Stimulated activated CD8-positive, alpha-beta memory T cell treated with anti-CD3 and anti-CD28 coated beads, Interleukin-4, amount 100 ng/mL, for 4 hours (primary cell): ENCODE results near the gene PNMA6E.

ENCODE experiments used
- DNase-seq, 2 donors: peaks; one replicate each; pipeline ENCODE4 v3.0.0-alpha.2; 2020; ENCODE audit warnings: low read depth in 2 of 2, low spot score in 1 of 2

The PNMA6E gene

DNA sequence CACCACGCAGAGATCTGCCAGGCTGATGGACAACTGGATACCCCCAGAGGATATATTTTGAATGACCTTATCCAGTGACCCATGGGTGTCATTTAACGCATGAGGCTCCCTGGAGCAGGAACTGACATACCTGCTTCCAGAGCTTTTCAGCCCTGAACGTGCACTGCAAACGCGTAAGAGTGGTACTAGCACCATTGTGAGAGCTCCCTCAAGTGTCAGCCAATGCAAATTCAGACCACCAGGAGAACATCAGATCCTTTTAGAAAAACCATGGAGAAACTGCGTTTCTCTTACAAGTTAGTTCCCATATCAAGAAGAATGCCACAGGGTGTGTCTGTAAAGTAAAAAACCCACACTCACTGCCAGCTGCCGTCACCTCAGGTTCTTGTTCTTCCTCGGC lies 37.4 kb upstream of the PNMA6E start:
- DNase-seq, result no peak

GRCh38 chrX:153435845-153436244 lies 34.7 kb upstream of the PNMA6E start:
- no peak for DNase-seq

DNA sequence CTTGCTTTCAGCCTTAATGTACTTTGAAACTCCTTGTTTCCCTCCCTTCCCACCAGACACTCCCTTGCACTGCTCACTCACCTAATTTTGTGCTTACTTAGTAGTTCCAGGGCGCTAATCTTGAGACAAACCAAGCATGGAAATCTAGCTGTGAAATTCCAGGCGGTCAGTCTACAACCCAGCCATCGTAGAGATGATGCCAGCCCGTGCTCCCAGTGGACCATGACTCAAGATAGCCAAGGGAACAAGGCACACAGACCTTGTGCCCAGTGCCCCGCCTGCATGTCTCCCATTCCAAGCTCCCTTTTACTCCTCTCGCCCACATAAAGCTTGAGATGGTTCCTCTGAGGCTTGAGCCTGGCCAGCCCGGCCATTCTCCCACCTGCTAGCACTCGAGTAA lies 33.7 kb upstream of the PNMA6E start:
- DNase-seq, result no peak

GRCh38 chrX:153433781-153434285 lies 32.7 kb upstream of the PNMA6E start:
- no peak for DNase-seq

DNA sequence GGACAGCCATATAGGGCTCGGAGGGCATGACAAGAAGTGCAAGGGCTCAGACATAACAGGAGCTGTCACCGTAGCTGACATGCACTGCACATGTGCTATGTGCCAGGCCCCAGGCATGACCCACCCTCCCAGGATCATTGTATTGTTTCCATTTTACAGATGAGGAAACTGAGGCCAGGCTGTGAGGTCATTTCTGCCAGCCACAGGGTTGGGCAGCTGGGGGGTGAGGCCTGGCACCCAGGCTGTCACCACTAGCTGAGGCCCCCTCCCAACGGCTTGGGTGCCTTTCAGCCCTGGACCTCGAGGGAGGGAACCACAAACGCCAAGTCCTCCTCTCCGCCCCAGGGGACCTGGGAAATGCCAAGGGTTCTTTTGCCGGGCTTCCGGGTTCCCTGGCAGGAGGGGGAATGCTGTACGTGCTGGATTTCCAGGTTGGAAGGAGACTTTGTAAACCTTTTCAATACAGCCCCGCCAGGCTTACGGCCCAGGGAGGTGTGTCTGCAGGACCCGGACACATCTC lies 32.1 kb upstream of the PNMA6E start:
- no peak for DNase-seq

DNA sequence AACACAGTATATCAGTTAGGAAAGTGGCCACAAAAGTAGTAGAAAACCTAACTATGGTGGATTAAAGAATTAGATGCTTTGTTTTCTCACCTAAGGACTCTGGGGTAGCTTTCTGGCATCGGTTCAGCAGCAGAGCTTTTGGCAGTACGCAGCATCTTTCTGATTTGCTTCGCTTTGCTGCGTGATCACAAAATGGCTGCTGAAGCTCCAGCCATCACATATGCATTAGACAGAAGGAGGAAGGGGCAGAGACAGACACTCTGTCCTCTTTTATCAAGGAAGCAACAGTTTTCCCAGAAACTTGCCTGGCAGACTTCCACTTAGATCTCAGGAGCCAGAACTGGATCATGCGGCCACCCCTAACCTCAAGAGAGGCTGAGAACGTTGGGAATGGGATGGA lies 29.6 kb upstream of the PNMA6E start:
- DNase-seq, result no peak

- DNase-seq, result no peak
These were observed 25.1 kb upstream of the PNMA6E start for GRCh38 chrX:153426204-153426603.

DNA sequence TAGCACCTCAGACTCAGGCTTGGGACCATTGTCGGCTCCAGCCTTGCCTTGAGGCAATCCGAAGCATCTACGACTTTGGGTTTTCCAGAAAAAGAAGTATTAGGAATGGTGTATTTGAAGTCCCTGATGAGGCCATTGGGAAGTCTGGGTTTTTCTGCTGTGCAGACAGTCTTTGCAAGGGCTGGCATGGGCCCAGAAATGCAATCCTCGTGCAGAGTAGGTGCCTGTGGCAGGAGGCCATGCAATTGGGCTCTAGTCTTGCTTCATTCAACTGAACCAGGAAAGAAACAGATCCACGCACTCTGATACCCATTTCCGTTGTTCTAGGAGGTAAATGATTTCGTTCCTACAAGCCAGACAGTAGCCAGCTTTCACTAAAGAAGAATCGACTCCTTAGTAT lies 22.5 kb upstream of the PNMA6E start:
- no peak for DNase-seq

DNA sequence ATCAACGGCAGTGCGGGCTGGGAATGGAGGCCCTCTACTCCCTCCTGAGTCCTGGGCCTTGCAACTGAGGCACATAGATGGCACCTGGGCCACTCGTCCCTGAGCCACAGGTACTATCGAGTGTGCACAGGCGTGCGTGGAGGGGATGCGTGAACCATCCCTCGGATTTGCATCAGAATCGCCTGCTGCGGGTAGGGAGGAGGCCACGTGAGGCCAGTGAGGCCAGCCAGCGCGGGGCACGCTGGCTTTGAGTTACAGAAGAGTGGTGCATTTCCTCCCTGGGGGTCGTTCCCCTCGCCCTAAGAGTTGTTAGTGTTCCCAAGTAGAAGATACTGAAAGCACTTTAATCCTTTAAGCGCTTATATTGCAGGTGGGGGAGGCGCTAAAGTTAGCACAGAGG lies 20.7 kb upstream of the PNMA6E start:
- DNase-seq, result no peak

DNA sequence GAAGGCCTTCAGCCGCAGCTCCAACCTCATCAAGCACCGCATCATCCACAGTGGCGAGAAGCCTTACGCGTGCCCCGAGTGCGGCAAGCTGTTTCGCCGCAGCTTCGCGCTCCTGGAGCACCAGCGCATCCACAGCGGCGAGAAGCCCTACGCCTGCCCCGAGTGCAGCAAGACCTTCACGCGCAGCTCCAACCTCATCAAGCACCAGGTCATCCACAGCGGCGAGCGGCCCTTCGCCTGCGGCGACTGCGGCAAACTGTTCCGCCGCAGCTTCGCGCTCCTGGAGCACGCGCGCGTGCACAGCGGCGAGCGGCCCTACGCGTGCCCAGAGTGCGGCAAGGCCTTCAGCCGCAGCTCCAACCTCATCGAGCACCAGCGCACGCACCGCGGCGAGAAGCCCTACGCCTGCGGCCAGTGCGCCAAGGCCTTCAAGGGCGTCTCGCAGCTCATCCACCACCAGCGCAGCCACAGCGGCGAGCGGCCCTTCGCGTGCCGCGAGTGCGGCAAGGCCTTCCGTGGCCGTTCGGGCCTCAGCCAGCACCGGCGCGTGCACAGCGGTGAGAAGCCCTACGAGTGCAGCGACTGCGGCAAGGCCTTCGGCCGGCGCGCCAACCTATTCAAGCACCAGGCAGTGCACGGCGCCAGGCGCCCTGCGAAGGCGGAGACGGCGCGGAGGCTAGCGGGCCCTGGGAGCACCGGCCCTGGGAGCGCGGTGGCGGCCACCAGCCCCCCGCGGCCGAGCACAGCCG lies 19.9 kb upstream of the PNMA6E start:
- no peak for DNase-seq

DNA sequence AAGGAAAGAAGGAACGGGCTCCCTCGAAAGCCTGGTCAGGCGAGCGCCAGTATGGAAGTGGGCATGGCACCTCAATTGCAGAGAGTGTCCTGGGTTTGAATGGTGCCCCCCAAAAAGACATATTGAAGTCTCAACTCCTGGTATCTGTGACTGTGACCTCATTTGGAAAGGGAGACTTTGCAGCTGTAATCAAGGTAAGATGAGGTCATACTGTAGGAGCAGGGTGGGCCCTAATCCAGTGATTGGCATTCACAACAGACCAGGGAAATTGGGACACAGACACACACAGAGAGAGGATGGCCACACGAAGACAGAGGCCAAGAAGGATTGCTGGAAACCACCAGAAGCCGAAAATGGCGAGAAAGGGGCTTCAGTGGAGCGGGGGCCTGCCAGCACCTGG lies 16.5 kb upstream of the PNMA6E start:
- DNase-seq, result no peak

DNA sequence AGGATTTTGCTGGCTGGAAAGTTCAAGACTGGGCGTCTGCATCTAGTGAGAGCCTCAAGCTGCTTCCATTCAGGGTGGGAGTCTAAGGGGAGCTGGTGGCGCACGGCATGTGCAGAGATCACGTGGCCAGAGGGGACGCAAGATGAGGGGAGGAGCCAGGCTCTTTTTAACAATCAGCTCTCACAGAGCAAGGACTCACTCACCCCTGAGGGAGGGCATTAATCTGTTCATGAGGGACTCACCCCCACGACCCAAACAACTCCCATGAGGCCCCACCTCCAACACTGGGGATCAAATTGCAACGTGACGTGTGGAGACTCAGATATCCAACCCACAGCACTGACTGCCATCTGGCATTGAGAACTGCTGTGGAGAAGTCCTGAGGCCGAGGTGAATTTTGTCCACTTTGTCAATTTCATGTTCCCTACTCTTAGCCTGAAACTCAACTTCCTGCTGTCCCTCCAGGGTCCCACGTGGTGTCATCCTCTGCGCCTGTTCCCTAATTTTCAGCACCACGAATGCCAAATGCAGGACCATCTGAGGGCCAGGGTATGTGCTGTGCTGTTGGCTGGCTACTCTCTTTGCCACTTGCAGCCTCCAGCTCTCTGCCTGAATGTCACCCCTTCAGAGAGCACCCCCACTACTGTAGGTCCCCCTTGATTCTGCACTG lies 15.8 kb upstream of the PNMA6E start:
- DNase-seq, result no peak

DNA sequence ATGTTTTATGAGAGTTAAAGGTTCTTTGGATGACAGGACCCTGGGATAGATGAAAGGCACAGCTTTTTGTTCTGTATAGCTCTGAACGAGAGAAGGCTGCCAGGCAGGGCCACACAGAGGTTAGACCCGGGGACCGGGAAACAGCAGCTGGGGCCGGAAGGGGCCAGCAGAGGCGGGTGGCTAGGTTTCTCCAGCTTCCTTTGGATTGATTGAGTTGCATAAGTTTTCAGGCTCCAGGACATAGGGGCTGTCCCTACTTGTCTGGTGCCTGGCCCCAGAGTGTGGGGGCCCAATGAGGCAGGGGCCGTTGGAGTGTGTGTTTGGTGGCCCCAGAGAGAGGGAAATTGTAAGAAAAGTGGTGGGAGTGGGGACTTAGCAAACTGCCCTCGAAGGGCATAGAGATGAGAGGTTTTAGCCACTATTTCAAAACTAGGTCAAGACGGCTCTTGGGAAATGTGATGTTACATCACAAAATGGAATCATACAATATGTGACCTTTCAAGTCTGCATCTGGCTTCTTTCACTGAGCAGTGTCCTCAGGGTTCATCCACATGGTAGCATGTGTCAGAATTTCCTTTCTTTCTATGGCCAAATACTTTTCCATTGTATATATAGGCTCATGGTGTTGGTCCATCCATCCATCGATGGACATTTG lies 13.8 kb upstream of the PNMA6E start:
- no peak for DNase-seq

DNA sequence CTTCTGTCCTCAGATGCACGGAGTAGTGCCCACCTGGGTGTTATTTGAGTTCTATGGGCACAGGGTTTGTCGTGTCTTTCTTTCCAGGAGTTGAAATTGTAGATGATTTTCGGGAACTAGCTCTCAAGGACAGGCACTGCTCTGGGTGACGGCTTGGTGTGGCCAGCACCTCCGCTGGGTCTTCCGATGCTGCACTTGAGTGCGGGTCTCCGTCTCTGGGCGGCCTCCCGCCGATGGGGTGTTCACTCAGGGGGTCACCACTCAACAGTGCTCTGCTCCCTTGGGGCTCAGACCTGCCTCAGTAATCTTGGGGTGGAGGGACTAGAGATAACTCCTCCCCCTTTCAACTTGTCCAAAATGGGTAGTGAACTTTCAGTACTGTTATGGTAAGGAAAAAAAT lies 12.6 kb upstream of the PNMA6E start:
- no peak for DNase-seq

- DNase-seq, result no peak
These were observed 11.9 kb upstream of the PNMA6E start for GRCh38 chrX:153412746-153413720.

DNA sequence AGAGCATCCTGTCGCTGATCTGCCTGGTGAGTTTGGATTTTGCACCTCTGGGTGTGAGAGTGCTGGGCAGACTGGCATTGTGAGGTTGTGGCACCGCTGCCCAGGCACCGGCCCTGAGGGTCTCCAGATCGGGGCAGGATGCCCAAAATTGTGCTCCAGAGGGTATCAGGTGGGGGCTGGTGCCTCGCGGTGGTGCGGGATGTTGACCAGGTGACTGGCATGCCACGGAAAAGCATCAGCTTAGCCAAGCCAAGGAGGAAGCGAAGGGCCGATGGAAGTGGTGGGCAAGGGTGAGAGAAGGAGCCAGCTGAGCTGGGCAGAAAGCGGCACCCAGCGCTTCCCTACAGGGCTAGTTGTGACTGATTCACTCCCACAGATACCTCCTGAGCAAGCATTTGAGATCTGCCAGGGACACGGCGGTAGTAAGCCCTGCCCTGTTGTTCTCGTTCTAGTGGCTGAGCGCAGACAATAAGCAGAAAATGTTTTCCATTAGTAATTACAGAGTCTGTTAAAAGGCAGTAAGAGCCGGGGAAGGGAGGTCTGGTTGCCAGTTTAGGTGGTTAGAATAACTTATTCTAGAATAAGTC lies 10.9 kb upstream of the PNMA6E start:
- no peak for DNase-seq

- DNase-seq, result peak in 1 of 2 donors; percentile 14
These were observed 10.3 kb upstream of the PNMA6E start, which contains the start of gene ZFP92 for GRCh38 chrX:153411255-153411987. TSS of gene ZFP92 (plus strand) at chrX:153411472. CDS start at chrX:153418323, 6,851 bp downstream.

- DNase-seq, result no peak
These were observed 9.7 kb upstream of the PNMA6E start for GRCh38 chrX:153410888-153411254.

DNA sequence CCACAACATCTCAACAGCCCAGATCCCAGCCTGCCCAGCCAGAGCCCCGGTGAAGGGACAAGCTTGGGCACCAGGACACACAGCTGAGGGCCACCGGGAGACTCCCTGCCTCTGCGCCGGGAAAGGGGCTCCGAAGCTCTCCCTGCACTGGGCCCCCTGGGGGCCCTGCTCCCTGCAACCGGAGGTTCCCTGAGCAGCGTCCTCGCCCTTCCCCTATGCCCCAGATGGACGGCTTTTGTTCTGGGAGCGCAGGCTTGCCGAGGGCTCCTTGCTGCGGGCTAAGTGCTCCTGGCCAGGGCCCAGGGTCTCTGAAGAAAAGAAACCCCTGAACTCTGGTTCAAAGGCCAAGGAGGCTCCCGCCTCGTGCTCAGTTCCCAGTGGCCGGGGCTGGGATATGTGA lies 9.2 kb upstream of the PNMA6E start:
- no peak for DNase-seq
